HT1080 (cell line): ENCODE results near the gene LILRA5. TPM values are rescaled to one million over a fixed set of nuclear protein-coding genes. Genes with fewer than 3 reads are reported as not detected.
"Not testable (repeated sequence)": the region's sequence is repeated elsewhere in the genome, so short reads cannot be mapped to it uniquely, and the experiment has no call there.

Experiments used
- DNase-seq: peaks from one replicate; pipeline ENCODE4 v3.0.0-alpha.2; 2015; ENCODE audit warnings: low read depth
- total RNA-seq: library from RNA; depleted of rRNA; stranded (reverse); fragments of >200 nt; shearing (Covaris generic); gene quantifications from 2 replicates; pipeline ENCODE4 v1.2.3, GENCODE V29; 2014

LILRA5 gene
- total RNA-seq, 1 experiment from 2014 or later: not detected

DNA sequence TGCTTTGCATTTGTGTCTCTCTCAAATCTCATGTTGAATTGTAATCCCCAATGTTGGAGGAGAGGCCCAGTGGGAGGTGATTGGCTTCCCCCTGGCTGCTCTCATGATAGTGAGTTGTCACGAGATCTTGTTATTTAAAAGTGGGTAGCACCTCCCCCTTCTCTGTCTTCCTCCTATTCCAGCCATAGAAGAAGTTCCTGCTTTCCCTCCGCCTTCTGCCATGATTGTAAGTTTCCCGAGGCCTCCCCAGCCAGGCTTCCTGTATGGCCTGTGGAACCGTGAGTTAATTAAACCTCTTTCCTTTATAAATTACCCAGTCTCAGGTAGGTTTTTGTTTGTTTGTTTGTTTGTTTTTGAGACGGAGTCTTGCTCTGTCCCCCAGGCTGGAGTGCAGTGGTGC is 22.2 kb upstream of the LILRA5 start:
- peak; percentile 8 for DNase-seq

DNA sequence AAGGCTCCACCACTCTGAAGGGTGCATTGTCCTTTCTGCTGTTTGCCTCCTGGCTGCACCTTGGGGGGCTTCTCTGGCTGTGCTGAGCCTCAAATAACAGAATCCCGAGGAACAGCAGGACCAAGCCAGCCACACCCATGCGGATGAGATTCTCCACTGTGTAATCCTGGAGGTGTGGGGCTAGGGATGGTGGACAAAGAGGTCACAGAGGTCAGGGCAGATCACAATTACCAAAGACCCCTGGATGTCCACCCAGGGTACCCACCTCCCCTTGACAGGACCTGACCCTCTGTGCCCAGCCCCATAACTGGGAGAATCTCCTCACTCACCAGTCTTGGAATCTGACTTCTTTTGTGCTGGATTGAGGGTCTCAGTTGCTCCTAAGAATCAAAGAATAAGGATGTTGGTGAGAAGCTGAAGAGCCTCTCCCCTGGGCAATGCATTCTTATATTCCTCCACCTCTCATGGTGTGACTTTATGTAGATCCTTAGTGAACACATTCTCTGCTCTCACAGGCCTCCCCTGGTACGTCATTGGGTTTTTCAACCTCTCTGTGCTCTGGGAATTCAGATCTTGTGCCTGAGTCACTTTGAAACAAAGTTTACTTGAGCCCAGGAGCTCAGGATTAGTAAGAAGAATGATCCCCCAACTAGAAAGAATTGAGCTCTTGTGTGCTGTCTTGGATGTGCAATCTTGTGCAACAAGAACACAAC is 20.8 kb upstream of the LILRA5 start:
- no peak for DNase-seq

DNA sequence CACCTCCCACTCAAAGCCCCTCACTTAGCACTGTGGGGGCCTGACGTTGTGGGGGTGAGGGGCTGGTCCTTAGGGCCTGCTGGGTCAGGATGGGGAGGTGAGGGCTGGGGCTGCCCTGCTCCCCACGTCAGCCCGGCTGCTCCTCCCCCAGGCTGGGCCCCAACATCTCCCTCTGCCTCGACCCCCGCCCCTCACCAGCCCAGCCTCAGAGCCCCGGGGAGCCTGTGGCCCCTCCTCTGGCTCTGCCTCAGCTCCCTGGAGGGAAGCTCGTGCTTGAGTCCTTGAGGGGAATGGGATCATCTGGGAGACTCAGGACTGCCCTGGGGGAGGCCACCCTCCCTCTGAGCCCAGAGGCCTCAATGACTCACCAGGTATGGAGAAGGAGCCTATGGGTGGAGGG is 19.2 kb upstream of the LILRA5 start:
- no peak for DNase-seq

DNA sequence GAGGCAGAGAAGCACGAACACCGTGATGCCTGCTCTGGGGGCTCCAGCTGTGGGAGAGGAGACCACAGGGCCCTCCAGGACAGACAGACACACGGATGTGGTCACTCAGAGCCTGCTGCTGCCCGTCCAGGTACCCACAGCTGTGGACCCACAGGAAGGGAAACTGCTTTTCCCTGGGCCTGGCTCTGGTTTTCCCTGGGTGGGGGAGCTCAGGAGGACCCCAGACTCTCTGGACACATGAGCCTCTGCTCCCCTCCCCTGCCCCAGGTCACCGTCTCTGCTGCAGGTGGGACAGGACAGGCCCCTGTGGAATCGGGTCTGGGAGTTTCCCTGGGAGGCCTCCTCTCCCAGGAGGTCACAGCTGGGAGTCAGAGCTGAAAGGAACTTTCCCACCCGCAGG is 18.7 kb upstream of the LILRA5 start:
- DNase-seq: no peak

GRCh38 chr19:54329476-54330165 is 16.7 kb upstream of the LILRA5 start:
- DNase-seq: no peak

DNA sequence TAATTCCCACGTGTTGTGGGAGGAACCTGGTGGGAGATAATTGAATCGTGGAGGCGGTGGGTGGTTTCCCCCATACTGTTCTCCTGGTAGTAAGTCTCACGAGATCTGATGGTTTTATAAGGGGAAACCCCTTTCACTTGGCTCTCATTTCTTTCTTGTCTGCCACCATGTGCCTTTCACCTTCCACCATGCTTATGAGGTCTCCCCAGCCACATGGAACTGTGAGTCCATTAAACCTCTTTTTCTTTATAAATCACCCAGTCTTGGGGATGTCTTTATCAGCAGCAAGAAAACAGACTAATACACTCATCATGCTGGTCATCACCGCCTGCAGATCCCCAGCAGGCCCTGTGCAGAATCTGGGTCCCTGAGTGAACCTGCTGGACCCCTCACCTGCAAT is 15.8 kb upstream of the LILRA5 start:
- not testable (repeated sequence) for DNase-seq

GRCh38 chr19:54325631-54326030 is 12.7 kb upstream of the LILRA5 start:
- no peak for DNase-seq

- DNase-seq: peak; percentile 20
Observed at GRCh38 chr19:54325194-54325621, 12.2 kb upstream of the LILRA5 start.

GRCh38 chr19:54324071-54324470 is 11.1 kb upstream of the LILRA5 start:
- DNase-seq: no peak

DNA sequence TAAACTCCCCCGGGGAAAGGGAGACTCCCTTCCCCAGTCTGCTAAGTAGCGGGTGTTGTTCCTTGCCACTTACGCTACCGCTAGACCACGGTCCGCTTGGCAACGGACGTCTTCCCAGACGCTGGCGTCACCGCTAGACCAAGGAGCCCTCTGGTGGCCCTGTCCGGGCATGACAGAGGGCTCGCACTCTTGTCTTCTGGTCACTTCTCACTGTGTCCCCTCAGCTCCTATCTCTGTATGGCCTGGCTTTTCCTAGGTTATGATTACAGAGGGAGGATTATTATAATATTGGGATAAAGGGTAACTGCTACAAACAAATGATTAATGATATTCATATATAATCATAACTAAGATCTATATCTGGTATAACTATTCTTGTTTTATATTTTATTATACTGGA is 10.0 kb upstream of the LILRA5 start:
- DNase-seq: not testable (repeated sequence)

- not testable (repeated sequence) for DNase-seq
Observed at GRCh38 chr19:54322295-54322694, 9.3 kb upstream of the LILRA5 start.

GRCh38 chr19:54319892-54320670 is 7.1 kb upstream of the LILRA5 start:
- no peak for DNase-seq

GRCh38 chr19:54319049-54319448 is 6.1 kb upstream of the LILRA5 start:
- DNase-seq: no peak

GRCh38 chr19:54317965-54318240 is 4.9 kb upstream of the LILRA5 start:
- DNase-seq: no peak

DNA sequence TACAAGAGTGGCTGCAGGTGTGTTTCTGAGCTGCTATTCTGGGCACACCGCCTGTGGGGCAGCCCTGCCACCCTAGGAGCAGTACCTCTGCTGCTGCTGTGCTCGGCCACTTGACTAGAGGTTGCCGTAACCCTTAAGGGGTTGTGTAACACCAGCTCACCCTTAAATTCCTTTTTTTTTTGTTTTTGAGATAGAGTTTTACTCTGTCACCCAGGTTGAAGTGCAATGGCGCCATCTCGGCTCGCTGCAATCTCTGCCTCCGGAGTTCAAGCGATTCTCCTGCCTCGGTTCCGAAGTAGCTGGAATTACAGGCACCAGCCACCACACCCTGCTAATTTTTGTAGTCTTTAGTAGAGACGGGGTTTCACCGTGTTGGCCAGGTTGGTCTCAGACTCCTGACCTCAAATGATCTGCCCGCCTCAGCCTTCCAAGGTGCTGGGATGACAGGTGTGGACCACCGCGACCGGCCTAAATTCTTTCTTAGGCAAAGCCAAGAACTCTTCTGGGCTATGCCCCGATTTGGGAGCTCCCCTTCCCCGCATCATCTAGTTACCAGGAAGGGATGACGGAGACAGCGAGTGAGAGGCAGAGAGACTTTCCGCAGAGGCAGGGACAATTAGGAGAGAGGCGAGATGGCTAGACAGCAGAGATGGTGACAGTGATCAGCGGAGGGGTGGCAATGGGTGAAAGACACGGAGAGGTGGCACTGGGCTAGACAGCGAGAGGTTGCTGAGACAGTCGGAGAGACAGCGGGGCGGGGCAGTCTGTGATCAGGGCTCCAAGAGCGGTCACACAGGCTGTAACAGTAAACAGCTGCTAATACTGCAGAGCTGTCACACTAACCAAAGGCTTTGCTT is 4.4 kb upstream of the LILRA5 start:
- peak; percentile 20 for DNase-seq

DNA sequence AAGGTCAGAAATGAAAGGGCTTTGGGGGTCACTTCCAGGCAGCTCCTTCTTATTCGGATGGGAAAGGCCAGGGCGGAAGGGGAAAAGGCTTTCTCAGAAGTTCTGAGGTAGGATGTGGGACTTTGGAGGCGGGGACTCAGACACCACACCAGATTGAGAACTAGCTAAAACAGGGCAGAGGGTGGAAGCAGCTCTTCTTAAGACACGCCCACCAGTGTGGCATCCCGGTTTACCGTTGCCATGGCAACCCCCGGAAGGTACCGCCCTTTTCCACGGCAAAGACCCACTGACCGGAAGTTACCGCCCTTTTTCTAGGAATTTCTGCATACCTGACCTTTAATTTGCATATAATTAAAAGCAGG is 3.8 kb upstream of the LILRA5 start:
- peak; percentile 26 for DNase-seq

DNA sequence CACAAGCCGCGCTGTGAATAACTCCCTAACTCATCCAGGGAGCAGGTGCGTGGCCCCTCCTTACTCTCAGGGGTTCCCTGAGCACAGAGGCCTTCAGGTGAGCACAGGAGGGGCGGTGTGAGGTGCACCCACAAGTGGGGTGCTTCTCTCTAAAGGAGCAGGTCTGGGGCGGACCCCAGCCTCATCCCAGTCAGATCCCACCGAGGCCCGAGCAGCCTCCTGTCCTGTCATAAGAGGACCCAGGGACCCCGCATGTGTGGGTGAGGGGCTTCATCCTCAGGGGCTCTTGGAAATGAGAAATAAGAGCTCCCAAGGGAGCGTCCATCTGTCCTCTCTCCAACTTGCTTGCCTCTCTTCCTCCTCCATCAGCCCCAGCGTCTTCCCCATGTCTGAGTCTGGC is 3.0 kb upstream of the LILRA5 start:
- DNase-seq: no peak

GRCh38 chr19:54312011-54312410 is 955 bp downstream of the LILRA5 start:
- no peak for DNase-seq

DNA sequence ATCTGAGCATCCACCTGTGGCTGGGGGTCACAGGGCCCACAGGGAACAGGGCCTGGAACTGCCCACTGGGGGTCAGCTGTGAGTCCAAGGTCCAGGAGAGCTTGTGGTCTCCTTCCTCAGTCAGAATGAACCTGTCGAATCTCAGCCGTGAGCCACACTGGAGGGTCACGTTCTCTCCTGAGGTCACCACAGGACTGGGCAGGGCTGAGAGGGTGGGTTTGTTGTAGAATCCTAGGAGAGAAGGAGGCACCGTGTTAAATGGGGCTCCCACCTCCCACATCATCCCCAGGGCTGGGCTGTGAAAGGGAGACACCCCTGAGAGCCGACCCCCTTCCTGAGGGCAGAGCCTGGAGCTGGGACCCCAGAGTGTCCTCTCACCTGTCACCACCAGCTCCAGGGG is 1.5 kb downstream of the LILRA5 start:
- DNase-seq: no peak

DNA sequence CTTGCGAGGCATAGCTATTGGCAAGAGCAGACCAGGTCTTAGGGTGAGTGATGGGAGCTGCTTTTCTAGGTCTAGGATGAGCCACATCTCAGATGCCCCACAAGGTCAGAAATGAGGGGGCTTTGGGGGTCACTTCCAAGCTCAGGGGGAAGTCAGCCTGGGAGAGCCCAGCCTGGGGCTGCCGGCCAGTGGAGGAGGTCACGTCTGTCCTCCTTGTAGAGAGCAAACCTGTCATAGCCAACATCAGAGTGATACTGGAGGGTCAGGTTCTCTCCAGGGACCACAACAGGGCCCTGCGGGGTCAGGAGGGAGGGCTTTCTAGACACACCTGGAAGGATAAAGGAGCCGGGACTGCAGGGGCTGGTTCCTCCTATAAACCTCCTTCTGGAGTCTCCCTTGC is 2.4 kb downstream of the LILRA5 start:
- DNase-seq: no peak

- DNase-seq: no peak
Observed at GRCh38 chr19:54309811-54310210, 3.2 kb downstream of the LILRA5 start.
